NCI-H2107 treated with DMSO at 0.1 percent for 48 hours (cell line): ENCODE data around the gene TARP.

Source experiments
- DNase-seq: peaks from one replicate; lab custom pipeline; 2025; ENCODE audit not compliant: unreplicated experiment; lab: John Stamatoyannopoulos, UW

TARP gene

DNA sequence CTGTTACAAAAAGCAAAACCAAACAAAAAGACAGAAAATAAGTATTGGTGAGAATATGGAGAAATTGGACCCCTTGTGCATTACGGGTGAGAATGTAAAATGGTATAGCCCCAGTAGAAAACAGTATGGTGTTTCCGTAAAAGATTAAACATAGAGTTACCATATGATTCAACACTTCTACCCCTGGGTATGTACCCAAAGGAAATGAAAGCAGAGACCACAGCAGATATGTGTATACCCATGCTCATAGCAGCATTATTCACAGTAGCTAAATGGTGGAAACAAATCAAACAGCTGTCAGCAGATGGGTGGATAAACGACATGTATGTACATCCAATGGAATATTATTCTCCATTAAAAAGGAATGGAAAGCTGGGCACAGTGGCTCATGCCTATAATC lies 53.0 kb downstream of the TARP start:
- no peak for DNase-seq

DNA sequence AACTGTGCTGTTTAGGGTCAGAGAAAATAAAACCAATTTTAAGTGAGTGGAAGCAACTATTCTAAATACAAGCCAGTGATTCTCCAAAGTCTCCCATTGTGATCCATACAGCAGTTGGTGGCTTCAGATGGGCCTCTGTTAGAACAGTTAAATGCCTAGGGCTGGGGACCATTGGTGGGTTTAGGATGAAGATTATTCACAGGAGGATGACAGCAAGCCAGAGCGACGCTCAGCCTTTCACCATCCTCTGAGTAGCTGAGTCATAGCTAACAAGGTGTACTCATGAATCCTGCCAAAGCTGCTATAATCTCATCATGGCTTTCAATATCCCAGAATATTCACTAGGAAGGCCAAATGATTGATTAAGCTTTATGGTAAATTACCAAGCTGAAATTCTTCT lies 55.8 kb downstream of the TARP start:
- DNase-seq = no peak

DNA sequence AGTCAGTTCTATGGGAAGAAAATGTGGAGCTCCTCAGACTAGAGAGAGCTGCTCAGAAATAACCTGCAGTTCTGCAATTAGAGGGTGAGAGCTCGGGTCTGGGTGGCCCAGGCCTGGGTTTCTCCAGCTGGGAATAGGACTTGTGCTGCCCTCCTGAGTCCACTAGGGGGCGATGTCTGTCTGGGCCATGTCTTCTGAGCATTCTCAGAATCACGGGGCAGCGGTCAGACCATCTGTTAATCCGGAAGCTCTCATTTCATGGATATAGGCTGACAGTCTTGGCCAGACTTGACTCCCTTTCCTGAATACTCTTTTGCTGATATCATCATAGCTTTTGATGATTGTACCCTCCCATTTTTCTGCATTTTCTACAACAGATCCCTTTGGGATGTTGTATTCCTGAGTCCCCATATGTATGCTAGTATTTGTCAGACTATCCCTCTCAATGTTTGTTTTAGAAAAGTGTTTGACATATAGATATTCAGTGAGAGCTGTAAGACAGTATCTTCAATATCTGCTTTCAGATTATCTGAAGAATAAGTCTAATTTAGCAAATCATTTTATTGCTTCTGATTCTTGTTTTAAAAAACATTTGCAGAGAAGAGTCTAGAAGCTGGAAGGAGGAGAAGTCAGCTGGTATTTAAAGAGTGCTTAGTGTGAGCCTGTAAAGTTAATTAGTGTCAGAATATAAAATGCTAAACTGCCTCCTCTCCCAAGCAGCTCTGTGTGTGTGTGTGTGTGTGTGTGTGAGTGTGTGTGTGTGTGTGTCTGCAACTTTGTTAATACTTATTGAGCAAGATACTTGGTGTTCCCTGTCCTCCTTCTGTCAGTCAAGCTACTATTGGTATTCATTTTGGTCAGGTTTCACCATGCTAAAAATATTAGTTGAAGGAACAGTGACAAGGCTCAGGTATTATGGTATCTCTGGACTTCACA lies 57.4 kb downstream of the TARP start:
- peak; percentile 87 for DNase-seq

- no peak for DNase-seq
Observed at GRCh38 chr7:38215115-38215514, 58.3 kb downstream of the TARP start.

GRCh38 chr7:38211940-38212339 lies 61.5 kb downstream of the TARP start:
- DNase-seq = no peak

- no peak for DNase-seq
Observed at GRCh38 chr7:38211486-38211885, 62.0 kb downstream of the TARP start.
